ENCODE data around the gene NECTIN4.

Gene NECTIN4

GRCh38 chr1:161039154-161039545 lies 50.2 kb downstream of the NECTIN4 start:
- no peak for TF ChIP-seq TEAD4 (IDR thresholded peaks at IDR 0.05)
- no peak for TF ChIP-seq TCF12 (IDR thresholded peaks at IDR 0.05; ENCODE audit: low read depth)
- TF ChIP-seq EP300 (IDR thresholded peaks at IDR 0.05; ENCODE audit: borderline replicate concordance), result no peak
- TF ChIP-seq USF1 (IDR thresholded peaks at IDR 0.05), result no peak
- TF ChIP-seq MAX (IDR thresholded peaks at IDR 0.05), result no peak
- TF ChIP-seq FOXM1 (IDR thresholded peaks at IDR 0.05; ENCODE audit: borderline replicate concordance, low read depth), result no peak
- no peak for TF ChIP-seq TAF1 (IDR thresholded peaks at IDR 0.05; ENCODE audit: low read depth)
- TF ChIP-seq ZBTB7A (IDR thresholded peaks at IDR 0.05; ENCODE audit: low read depth), result no peak
- TF ChIP-seq REST (IDR thresholded peaks at IDR 0.05; ENCODE audit: low read depth), result no peak
- no peak for TF ChIP-seq RAD21 (IDR thresholded peaks at IDR 0.05; ENCODE audit: low read depth)
- TF ChIP-seq EGR1 (IDR thresholded peaks at IDR 0.05), result no peak
- no peak for TF ChIP-seq NFIC (IDR thresholded peaks at IDR 0.05)
- no peak for TF ChIP-seq YY1 (IDR thresholded peaks at IDR 0.05; ENCODE audit: low read depth)

DNA sequence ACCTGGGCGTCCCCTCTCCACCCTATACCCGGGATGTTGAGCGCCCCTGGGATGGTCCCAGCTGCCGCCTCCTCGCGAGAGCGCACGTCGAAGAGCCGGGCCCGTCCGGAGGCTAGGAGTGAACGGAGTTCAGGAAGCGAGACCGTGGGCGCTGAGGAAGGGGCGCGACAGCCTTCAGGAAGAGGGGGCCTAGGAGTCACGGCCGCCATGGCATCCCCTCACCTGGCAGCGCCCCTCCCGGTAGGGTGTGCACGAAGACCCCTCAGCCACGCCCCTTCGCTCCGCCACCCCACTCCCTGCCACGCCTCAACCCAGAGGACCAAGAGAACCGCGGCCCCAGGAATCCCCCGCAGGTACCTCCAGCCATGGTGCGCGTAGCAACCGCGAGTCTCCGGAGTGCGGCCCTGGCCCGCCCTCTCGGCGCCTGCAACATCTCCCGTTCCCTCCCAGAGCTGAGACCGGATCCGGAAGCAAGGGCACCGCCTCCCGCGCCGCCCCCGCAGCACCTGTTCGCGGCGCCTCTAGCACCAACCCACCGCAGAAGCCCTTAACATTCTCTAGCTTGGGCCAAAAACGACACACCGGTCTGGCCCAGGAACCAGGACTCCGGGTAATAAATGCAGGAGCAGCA lies 50.7 kb downstream of the NECTIN4 start, which contains the start of gene TSTD1:
TSTD1 (minus strand) TSS at position 442 of the 631 bp plus-strand sequence; CDS start at position 367, 75 bp downstream.
- TF ChIP-seq CEBPB (IDR thresholded peaks at IDR 0.05), result peak; percentile 17; the same call in 1 of the 2 replicates
- peak; percentile 98 for TF ChIP-seq EGR1 (IDR thresholded peaks at IDR 0.05)
- TF ChIP-seq MAX (IDR thresholded peaks at IDR 0.05), result no peak; the same call in none of the 2 replicates
- peak; percentile 21; the same call in 1 of the 2 replicates for TF ChIP-seq NFIC (IDR thresholded peaks at IDR 0.05)
- peak; percentile 34 for TF ChIP-seq YY1 (IDR thresholded peaks at IDR 0.05; ENCODE audit: low read depth)
- TF ChIP-seq TEAD4 (IDR thresholded peaks at IDR 0.05), result peak; percentile 22; the same call in 1 of the 2 replicates
- peak; percentile 27; the same call in 1 of the 2 replicates for TF ChIP-seq ZBTB7A (IDR thresholded peaks at IDR 0.05; ENCODE audit: low read depth)
- TF ChIP-seq CREB1 (IDR thresholded peaks at IDR 0.05; ENCODE audit: low read depth), result no peak
- peak; percentile 56 for TF ChIP-seq TCF12 (IDR thresholded peaks at IDR 0.05; ENCODE audit: low read depth)
- peak; percentile 66 for TF ChIP-seq TAF1 (IDR thresholded peaks at IDR 0.05; ENCODE audit: low read depth)
- no peak for TF ChIP-seq USF1 (IDR thresholded peaks at IDR 0.05)

DNA sequence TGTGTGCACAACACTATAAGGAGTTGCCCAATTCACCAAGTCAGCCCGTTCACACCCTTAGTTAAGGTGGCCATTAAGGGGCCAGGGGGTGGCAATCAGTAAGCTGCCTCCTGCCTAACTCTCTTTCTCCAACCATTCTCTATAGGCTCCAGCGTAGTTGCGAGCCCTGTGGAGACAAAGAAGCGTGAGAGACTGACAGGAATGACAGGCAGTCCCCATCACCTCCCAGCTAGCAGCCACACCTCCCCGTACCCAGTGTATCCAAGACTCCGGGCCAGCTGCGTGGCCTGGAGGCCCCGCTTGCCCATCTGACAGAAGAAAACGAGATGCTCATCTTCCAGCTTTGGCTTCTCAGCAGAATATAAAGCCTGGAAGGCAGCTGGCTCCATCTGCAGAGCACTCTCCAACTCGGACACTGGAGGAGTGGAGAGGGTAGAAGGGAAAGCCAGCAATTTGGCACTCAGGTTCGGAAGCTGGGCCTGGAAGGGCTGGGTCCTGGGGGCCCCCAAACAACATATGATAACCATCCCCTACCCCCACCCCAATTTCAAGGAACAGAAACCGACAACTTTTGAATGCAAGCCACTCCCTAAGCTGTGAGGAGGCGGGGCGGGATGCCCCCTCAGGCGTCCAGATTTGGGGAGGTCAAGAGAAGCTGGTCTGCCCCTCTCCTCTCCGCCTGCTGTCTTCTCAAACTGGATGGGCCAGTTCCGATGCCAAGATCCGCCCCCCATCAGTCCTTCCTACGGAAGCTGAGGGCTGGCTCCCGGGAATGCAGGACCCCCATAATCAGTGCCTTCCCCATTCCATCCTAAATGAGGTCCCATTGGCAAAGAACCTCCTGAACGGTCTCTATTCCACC lies 51.5 kb downstream of the NECTIN4 start:
- TF ChIP-seq ZBTB7A (IDR thresholded peaks at IDR 0.05; ENCODE audit: low read depth) (0 out of 2 replicates have a peak, but pooled peaks have one; percentile 6), TCF12 (IDR thresholded peaks at IDR 0.05; ENCODE audit: low read depth) (no peak), TEAD4 (IDR thresholded peaks at IDR 0.05) (0 out of 2 replicates have a peak, but pooled peaks have one; percentile 22), CEBPB (IDR thresholded peaks at IDR 0.05) (no peak), YY1 (IDR thresholded peaks at IDR 0.05; ENCODE audit: low read depth) (no peak; the same call in 1 of the 2 replicates), NFIC (IDR thresholded peaks at IDR 0.05) (peak; percentile 90), MAX (IDR thresholded peaks at IDR 0.05) (no peak), USF1 (IDR thresholded peaks at IDR 0.05) (no peak), TAF1 (IDR thresholded peaks at IDR 0.05; ENCODE audit: low read depth) (no peak)

DNA sequence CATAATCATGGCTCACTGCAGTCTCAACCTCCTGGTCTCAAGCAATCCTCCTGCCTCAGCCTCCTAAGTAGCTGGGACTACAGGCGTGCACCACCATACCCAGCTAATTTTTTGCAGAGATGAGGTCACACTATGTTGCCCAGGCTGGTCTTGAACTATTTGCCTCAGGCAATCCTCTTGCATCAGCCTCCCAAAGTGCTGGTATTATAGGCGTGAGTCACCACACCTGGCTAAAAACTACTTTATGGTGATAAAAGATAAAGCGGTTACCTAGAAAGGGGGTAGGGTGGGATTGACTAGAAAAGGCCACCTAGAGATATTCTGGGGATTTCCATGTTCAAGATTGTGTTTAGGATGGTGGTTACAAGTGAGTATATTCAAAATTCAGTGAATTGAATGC lies 55.6 kb downstream of the NECTIN4 start:
- TF ChIP-seq YY1 (IDR thresholded peaks at IDR 0.05; ENCODE audit: low read depth) (no peak), NFIC (IDR thresholded peaks at IDR 0.05) (no peak), TAF1 (IDR thresholded peaks at IDR 0.05; ENCODE audit: low read depth) (no peak), RAD21 (IDR thresholded peaks at IDR 0.05; ENCODE audit: low read depth) (no peak), EGR1 (IDR thresholded peaks at IDR 0.05) (no peak), ZBTB7A (IDR thresholded peaks at IDR 0.05; ENCODE audit: low read depth) (no peak)

GRCh38 chr1:161032409-161032808 lies 56.9 kb downstream of the NECTIN4 start:
- TF ChIP-seq CREB1 (IDR thresholded peaks at IDR 0.05; ENCODE audit: low read depth), result no peak
- TF ChIP-seq TCF12 (IDR thresholded peaks at IDR 0.05; ENCODE audit: low read depth), result no peak
- TF ChIP-seq EP300 (IDR thresholded peaks at IDR 0.05; ENCODE audit: borderline replicate concordance), result no peak
- no peak for TF ChIP-seq ZBTB7A (IDR thresholded peaks at IDR 0.05; ENCODE audit: low read depth)
- TF ChIP-seq NFIC (IDR thresholded peaks at IDR 0.05), result no peak
- no peak for TF ChIP-seq TAF1 (IDR thresholded peaks at IDR 0.05; ENCODE audit: low read depth)
- TF ChIP-seq TEAD4 (IDR thresholded peaks at IDR 0.05), result no peak
- TF ChIP-seq CEBPB (IDR thresholded peaks at IDR 0.05), result no peak
- no peak for TF ChIP-seq REST (IDR thresholded peaks at IDR 0.05; ENCODE audit: low read depth)
- no peak for TF ChIP-seq EGR1 (IDR thresholded peaks at IDR 0.05)
- TF ChIP-seq USF1 (IDR thresholded peaks at IDR 0.05), result no peak
- no peak for TF ChIP-seq FOXM1 (IDR thresholded peaks at IDR 0.05; ENCODE audit: borderline replicate concordance, low read depth)
- TF ChIP-seq YY1 (IDR thresholded peaks at IDR 0.05; ENCODE audit: low read depth), result no peak
- no peak for TF ChIP-seq RAD21 (IDR thresholded peaks at IDR 0.05; ENCODE audit: low read depth)
- TF ChIP-seq MAX (IDR thresholded peaks at IDR 0.05), result no peak
